Transverse colon (tissue), 4 donors: ENCODE measurements around the gene AP1S3. TPM values are rescaled to one million over a fixed set of nuclear protein-coding genes. Genes with fewer than 3 reads are reported as not detected.

Experiments
- DNase-seq: peaks from one replicate; pipeline ENCODE4 v3.0.0-alpha.2; 2019
- H3K27ac ChIP-seq, 4 donors: fragments of 200-600 bp; sonication (generic); 2 replicates each; pipeline ENCODE4 v1.5.1; 2016 to 2018; ENCODE audit warnings: inconsistent platforms in 4 of 4
- H3K27me3 ChIP-seq: fragments of 200-600 bp; sonication (generic); 2 replicates; pipeline ENCODE4 v1.5.1; 2017; ENCODE audit warnings: inconsistent platforms
- H3K36me3 ChIP-seq, 4 donors: fragments of 200-600 bp; sonication (generic); 2 replicates each; pipeline ENCODE4 v1.5.1; 2017 to 2019; ENCODE audit warnings: inconsistent platforms in 4 of 4
- H3K4me1 ChIP-seq, 4 donors: fragments of 200-600 bp; sonication (generic); 2 replicates each; pipeline ENCODE4 v1.5.1; 2017 to 2020; ENCODE audit warnings: inconsistent platforms in 4 of 4
- H3K4me3 ChIP-seq, 4 donors: fragments of 200-600 bp; sonication (generic); 1 replicate in 1 of 4; 2 replicates in 3 of 4; pipeline versions ENCODE4 v1.5.1 to v1.6.1; 2017 to 2019; ENCODE audit warnings: inconsistent platforms in 4 of 4
- H3K9me3 ChIP-seq, 2 donors: fragments of 200-600 bp; sonication (generic); 2 replicates each; pipeline ENCODE4 v1.5.1; 2017 to 2019; ENCODE audit warnings: inconsistent platforms in 2 of 2
- EP300 ChIP-seq: sonication (generic); formaldehyde crosslinking; IDR thresholded peaks from one replicate; pipeline ENCODE4 v1.6.1; 2017; ENCODE audit warnings: antibody characterized with exemption, low read depth
- POLR2A ChIP-seq: fragments of 450-650 bp; IDR thresholded peaks from one replicate; pipeline ENCODE4 v1.6.1; 2016; ENCODE audit warnings: antibody characterized with exemption, mild to moderate bottlenecking, moderate library complexity
- POLR2AphosphoS5 ChIP-seq, 3 donors: sonication (generic); formaldehyde crosslinking; IDR thresholded peaks; one replicate each; pipeline ENCODE4 v1.6.1; 2016; ENCODE audit warnings: antibody characterized with exemption in 3 of 3
- WGBS, 2 donors: methylation state at CpG; one replicate each; pipeline ENCODE4 v1.1.5; 2018; ENCODE audit warnings: low coverage in 1 of 2; 5-methylcytosine and 5-hydroxymethylcytosine counted together
- in situ Hi-C, 4 donors: fragments of 200-750 bp; cut with MboI; loops; one replicate each; pipeline versions ENCODE4 v1.15.0 to v1.15.1; 2017; ENCODE audit warnings: low sequenced_read_pairs in 3 of 4, low pct_ligation_motif_present in 1 of 4, low pct_unique_long_range_greater_than_20kb in 1 of 4
- intact Hi-C: fragments of 100-400 bp; cut with DNase I; formaldehyde crosslinking; loops from one replicate; pipeline ENCODE4 v1.15.1; 2023; ENCODE audit warnings: low total_unique reads
- total RNA-seq, 4 donors: library from RNA; depleted of rRNA; stranded (reverse); fragments of >200 nt; gene quantifications; one replicate each; pipeline ENCODE4 v1.1.0, GENCODE V29; 2016
- TF ChIP-seq, protein P1 (sequence below), 5 experiments: fragments of 200-600 bp in 3 of 5; fragments of 450-650 bp in 2 of 5; sonication (generic) in 3 of 5; IDR thresholded peaks; 1 replicate in 2 of 5; 2 replicates in 3 of 5; pipeline ENCODE4 v1.5.1; 2016 to 2017; ENCODE audit warnings: antibody characterized with exemption in 5 of 5, inconsistent platforms in 3 of 5, mild to moderate bottlenecking in 2 of 5, moderate library complexity in 1 of 5

AP1S3 gene
- total RNA-seq, 4 donors from 2014 or later, result 2.3 to 6.7 (median 3.0) TPM; not detected in 1

DNA sequence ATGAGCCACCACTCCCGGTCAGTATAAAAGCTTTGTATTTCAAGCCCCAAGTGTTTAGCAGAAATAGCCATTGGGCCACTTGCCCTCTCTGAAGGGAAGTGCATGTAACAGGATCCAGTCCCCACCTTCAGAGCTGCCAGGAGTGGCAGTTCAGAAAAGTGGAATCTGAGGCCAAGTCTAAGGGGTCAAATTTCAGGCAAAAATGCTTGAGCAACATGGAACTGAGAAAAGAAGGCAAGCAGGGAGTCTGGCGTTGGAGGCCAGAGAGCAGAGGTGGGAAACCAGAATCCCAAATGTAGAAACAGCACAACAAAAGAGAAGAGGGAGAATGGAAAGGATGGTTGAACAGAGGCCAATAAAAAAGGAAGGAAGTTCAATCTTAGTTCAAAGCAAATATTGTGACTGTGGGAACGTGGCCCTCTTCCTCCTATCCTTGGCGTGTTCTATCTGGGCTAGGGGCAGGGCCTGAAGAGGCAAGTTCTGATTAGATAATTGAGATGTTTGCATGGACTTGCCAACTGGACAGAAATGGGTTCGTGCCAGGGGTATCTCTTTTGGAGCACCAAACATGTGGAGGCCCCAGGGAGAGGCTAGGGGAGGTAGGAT, 102.2 kb downstream of the AP1S3 start:
- Histone ChIP-seq H3K36me3 (no peaks in the 10 kb centered on the region), H3K27me3 (no peaks in the 10 kb centered on the region), H3K27ac (no peak overlapping the region), H3K9me3 (no peaks in the 10 kb centered on the region), H3K4me3 (no peak overlapping the region), H3K4me1 (no peaks in the 10 kb centered on the region)
- 45 to 50% methylated on average over 3 to 5 of the region's 5 CpGs for WGBS, 2 donors
- in situ Hi-C loops (no loop called here), intact Hi-C loops (no loop called here)
- no peak for DNase-seq
- no peak for TF ChIP-seq EP300
- TF ChIP-seq, protein P1, sequence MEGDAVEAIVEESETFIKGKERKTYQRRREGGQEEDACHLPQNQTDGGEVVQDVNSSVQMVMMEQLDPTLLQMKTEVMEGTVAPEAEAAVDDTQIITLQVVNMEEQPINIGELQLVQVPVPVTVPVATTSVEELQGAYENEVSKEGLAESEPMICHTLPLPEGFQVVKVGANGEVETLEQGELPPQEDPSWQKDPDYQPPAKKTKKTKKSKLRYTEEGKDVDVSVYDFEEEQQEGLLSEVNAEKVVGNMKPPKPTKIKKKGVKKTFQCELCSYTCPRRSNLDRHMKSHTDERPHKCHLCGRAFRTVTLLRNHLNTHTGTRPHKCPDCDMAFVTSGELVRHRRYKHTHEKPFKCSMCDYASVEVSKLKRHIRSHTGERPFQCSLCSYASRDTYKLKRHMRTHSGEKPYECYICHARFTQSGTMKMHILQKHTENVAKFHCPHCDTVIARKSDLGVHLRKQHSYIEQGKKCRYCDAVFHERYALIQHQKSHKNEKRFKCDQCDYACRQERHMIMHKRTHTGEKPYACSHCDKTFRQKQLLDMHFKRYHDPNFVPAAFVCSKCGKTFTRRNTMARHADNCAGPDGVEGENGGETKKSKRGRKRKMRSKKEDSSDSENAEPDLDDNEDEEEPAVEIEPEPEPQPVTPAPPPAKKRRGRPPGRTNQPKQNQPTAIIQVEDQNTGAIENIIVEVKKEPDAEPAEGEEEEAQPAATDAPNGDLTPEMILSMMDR (IDR thresholded peaks at IDR 0.05), result no peak
- no peak for TF ChIP-seq POLR2AphosphoS5 (IDR thresholded peaks at IDR 0.05)
- no peak for TF ChIP-seq POLR2A

DNA sequence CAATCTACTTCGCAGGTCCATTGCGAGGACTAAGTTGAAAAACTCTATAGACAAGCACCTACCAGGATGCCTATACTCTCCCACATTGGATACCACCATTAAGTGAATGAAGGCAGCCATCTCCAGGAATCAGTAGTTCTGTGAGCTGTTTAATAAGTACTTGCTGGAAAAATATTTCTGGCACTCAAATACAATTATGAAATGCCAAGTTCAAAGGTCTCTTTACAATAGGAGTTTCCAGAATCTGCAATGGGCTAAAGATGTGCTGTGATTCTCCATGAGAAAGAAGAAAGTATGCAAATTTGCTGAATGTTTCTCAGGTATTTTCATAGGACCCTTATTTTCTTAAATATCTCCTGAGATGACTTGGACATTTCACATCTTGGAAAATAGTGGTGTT, 103.0 kb downstream of the AP1S3 start:
- Histone ChIP-seq H3K27me3 (no peaks in the 10 kb centered on the region), H3K4me1 (no peaks in the 10 kb centered on the region), H3K27ac (no peak overlapping the region), H3K4me3 (no peak overlapping the region), H3K36me3 (no peaks in the 10 kb centered on the region), H3K9me3 (no peaks in the 10 kb centered on the region)
- TF ChIP-seq EP300, result no peak
- TF ChIP-seq, protein P1 (IDR thresholded peaks at IDR 0.05), result no peak
- no peak for TF ChIP-seq POLR2A
- TF ChIP-seq POLR2AphosphoS5 (IDR thresholded peaks at IDR 0.05), result no peak
- intact Hi-C loops (no loop called here), in situ Hi-C loops (no loop called here)
- DNase-seq, result no peak
- WGBS, 2 donors, result 100% methylated on average over 1 to 2 of the region's 2 CpGs

DNA sequence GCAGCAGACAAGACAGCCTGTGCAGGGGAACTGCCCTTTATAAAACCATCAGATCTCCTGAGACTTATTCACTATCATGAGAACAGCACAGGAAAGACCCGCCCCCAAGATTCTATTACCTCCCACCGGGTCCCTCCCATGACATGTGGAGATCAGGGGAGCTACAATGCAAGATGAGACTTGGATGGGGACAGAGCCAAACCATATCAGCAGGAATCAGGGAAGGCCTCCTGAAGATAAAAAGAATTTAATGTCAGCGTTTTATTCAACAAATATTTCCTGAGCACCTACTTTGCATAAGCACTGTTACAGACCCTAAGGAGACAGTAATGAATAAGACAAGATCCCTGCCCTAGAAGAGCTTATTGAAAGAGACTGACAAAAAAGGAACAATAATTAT, 105.0 kb downstream of the AP1S3 start:
- TF ChIP-seq EP300, result no peak
- TF ChIP-seq, protein P1 (IDR thresholded peaks at IDR 0.05), result no peak
- TF ChIP-seq POLR2AphosphoS5 (IDR thresholded peaks at IDR 0.05), result no peak
- no peak for TF ChIP-seq POLR2A
- 90 to 96% methylated on average over 3 of the region's 3 CpGs for WGBS, 2 donors
- DNase-seq, result no peak
- Histone ChIP-seq H3K27ac (no peak overlapping the region), H3K9me3 (no peaks in the 10 kb centered on the region), H3K4me1 (no peaks in the 10 kb centered on the region), H3K36me3 (no peaks in the 10 kb centered on the region), H3K27me3 (no peaks in the 10 kb centered on the region), H3K4me3 (no peak overlapping the region)
- in situ Hi-C loops (no loop called here), intact Hi-C loops (no loop called here)

DNA sequence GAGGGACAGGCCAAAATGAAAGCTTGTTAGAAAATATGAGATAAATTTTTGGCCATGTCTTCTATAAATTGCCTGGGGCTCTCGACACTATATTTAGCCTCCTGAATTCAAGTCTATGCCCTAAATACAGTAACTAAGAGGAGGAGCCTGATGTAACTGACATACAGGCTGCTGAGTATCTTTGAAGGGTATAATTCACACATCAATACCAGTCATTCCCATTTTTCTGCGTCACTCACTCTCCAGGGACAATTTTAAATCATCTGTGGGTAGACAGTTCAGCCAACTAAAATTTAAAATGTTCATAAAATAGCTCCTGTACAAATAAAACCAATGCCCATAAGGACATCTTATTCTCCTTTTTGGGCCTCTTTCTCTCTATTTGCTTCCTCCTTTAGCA, 105.9 kb downstream of the AP1S3 start:
- in situ Hi-C loops, result no loop called here
- H3K9me3 ChIP-seq, result no peaks in the 10 kb centered on the region
- DNase-seq, result no peak
- 93 to 100% methylated on average over 2 of the region's 2 CpGs for WGBS, 2 donors
- H3K27me3 ChIP-seq, result no peaks in the 10 kb centered on the region
- no peak overlapping the region for H3K4me3 ChIP-seq
- H3K4me1 ChIP-seq, result no peaks in the 10 kb centered on the region
- TF ChIP-seq, protein P1 (IDR thresholded peaks at IDR 0.05), result no peak
- TF ChIP-seq EP300 (no peak), POLR2AphosphoS5 (IDR thresholded peaks at IDR 0.05) (no peak), POLR2A (no peak)
- intact Hi-C loops, result no loop called here
- no peaks in the 10 kb centered on the region for H3K36me3 ChIP-seq
- H3K27ac ChIP-seq, result no peak overlapping the region
